Heart left ventricle (tissue), 16 donors: ENCODE measurements around the gene PRKRIP1. TPM values are rescaled to one million over a fixed set of nuclear protein-coding genes. Genes with fewer than 3 reads are reported as not detected.

Source experiments
- ATAC-seq, 4 donors: fragments of 200-7000 bp; cut with Tn5 transposase; one replicate each; pipeline ENCODE4 v1.9.1; 2020 to 2022; ENCODE audit warnings: moderate library complexity in 4 of 4, mild to moderate bottlenecking in 3 of 4, moderate number of reproducible peaks in 1 of 4
- DNase-seq, 5 donors: peaks; one replicate each; pipeline ENCODE4 v3.0.0-alpha.2; 2020
- H3K27ac ChIP-seq, 12 donors: fragments of 200-600 bp; sonication (generic) in 4 of 12; one replicate each; pipeline versions ENCODE4 v1.5.0 to v1.8.0; 2016 to 2022; ENCODE audit warnings: mild to moderate bottlenecking in 2 of 12
- H3K27me3 ChIP-seq, 9 donors: fragments of 200-600 bp; sonication (generic) in 2 of 9; one replicate each; pipeline versions ENCODE4 v1.5.1 to v1.8.0; 2016 to 2022; ENCODE audit warnings: mild to moderate bottlenecking in 3 of 9
- H3K36me3 ChIP-seq, 9 donors: fragments of 200-600 bp; sonication (generic) in 2 of 9; one replicate each; pipeline versions ENCODE4 v1.5.0 to v1.8.0; 2018 to 2022; ENCODE audit warnings: mild to moderate bottlenecking in 2 of 9
- H3K4me1 ChIP-seq, 12 donors: fragments of 200-600 bp; sonication (generic) in 4 of 12; one replicate each; pipeline versions ENCODE4 v1.5.0 to v1.8.0; 2016 to 2022; ENCODE audit warnings: mild to moderate bottlenecking in 3 of 12
- H3K4me3 ChIP-seq, 12 donors: fragments of 200-600 bp; sonication (generic) in 4 of 12; one replicate each; pipeline versions ENCODE4 v1.5.0 to v1.8.0; 2017 to 2022; ENCODE audit warnings: mild to moderate bottlenecking in 9 of 12, moderate library complexity in 4 of 12
- H3K9me3 ChIP-seq, 12 donors: fragments of 200-600 bp; sonication (generic) in 4 of 12; one replicate each; pipeline versions ENCODE4 v1.5.0 to v1.8.0; 2016 to 2022; ENCODE audit warnings: mild to moderate bottlenecking in 1 of 12
- POLR2A ChIP-seq, 2 donors: fragments of 450-650 bp; IDR thresholded peaks; one replicate each; pipeline ENCODE4 v1.6.1; 2017; ENCODE audit warnings: antibody characterized with exemption in 2 of 2, mild to moderate bottlenecking in 2 of 2, moderate library complexity in 2 of 2
- WGBS, 4 donors: extraction: QIAGEN DNeasy Blood & Tissue Kit in 2 of 4; methylation state at CpG; one replicate each; pipeline versions ENCODE4 v1.1.5 to v1.1.7; 2013 to 2018; 5-methylcytosine and 5-hydroxymethylcytosine counted together
- intact Hi-C, 10 donors: fragments of 100-400 bp; cut with DNase I; formaldehyde crosslinking; loops; one replicate each; pipeline versions ENCODE4 v1.11.1 to v1.14.2; 2022
- polyA plus RNA-seq, 2 donors: library from polyadenylated mRNA; stranded (reverse); fragments of 200-250 nt; gene quantifications; one replicate each; pipeline ENCODE4 v1.2.3, GENCODE V29; 2013
- total RNA-seq, 9 donors: library from RNA; depleted of rRNA in 2 of 9; stranded (reverse); fragments of >200 nt in 2 of 9; fragmentation: NEBNext Ultra II Directional in 3 of 9; extraction: Animal tissue kit (Norgen Biotek cat#: 25700) in 3 of 9; gene quantifications; one replicate each; pipeline versions ENCODE4 v1.1.0 to v1.2.4, GENCODE V29; 2016 to 2023
- TF ChIP-seq, protein P1 (sequence below), 12 donors: fragments of 200-600 bp; sonication (generic) in 4 of 12; IDR thresholded peaks; one replicate each; pipeline versions ENCODE4 v1.5.0 to v1.8.0; 2018 to 2022; ENCODE audit warnings: antibody characterized with exemption in 12 of 12, mild to moderate bottlenecking in 5 of 12
- donor health status: ischemic (EF 13 %, LVEDD 7.1; RV severe dilation, severe dysfunction).
- donor health status: healthy with polysubstance abuse.
- donor health status: DM: no; HTN: yes; CAD: no.
- donor health status: DM: no; HTN: no; CAD: no.
- donor health status: ischemic (EF 25% LVEDD 6.9; RV normal size, moderate dysfunction).
- donor health status: ischemic (EF 25% LVEDD 5.7; RV mildly dilated, moderate dysfunction).
- donor health status: healthy.
- donor health status: DM: yes; HTN: yes; CAD: no.
- donor health status: ischemic (EF 35%, LVEDD 5.7; RV mildly dilated, moderate dysfunction).
- donor health status: nonischemic (EF 11% LVEDD 7.7; RV severe dilation, severe dysfunction).
- donor health status: DM: yes; HTN: yes; CAD: no.
- donor health status: PGD.
- donor health status: ischemic (EF 29% LVEDD 5.4; RV normal size, mild dysfunction).
- donor health status: nonischemic (EF 23%, LVEDD 6.1; RV moderate dilation, normal function).

PRKRIP1 gene
- total and polyA plus RNA-seq, 11 donors = 7.4 to 15.2 (median 11.7) TPM

DNA sequence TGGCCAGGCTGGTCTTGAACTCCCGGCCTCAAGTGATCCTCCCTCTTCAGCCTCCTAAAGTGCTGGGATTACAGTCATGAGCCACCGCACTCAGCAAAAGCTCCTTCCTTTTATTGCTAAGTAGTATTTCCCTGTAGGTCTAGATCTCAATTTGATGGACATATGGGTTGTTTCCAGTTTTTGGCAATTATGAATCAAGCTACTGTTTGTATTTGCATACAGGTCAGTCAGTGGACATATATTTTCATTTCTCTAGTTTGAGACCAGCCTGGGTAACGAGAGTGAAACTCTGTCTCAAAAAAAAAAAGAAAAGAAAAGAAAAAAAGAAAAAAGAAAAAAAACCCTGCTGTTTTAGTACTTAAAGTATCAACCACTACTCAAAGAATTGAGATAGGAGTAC, 6.4 kb upstream of the PRKRIP1 start:
- Histone ChIP-seq H3K36me3 (peaks cover 0 to 38% (median 25%) of the 10 kb centered on the region in 9 donors), H3K4me1 (peaks cover 0 to 6% (median 0%) of the 10 kb centered on the region in 12 donors), H3K4me3 (no peak overlapping the region), H3K27ac (no peak overlapping the region), H3K27me3 (no peaks in the 10 kb centered on the region), H3K9me3 (no peaks in the 10 kb centered on the region)
- ATAC-seq (no peak), DNase-seq (no peak)
- intact Hi-C loops = loop anchor here (1.0 to 5.0 kb wide), 6 partner anchors 103 to 848 kb away; partner anchors contain the start of gene SH2B2 (in 1 of the 10)
- TF ChIP-seq, protein P1, sequence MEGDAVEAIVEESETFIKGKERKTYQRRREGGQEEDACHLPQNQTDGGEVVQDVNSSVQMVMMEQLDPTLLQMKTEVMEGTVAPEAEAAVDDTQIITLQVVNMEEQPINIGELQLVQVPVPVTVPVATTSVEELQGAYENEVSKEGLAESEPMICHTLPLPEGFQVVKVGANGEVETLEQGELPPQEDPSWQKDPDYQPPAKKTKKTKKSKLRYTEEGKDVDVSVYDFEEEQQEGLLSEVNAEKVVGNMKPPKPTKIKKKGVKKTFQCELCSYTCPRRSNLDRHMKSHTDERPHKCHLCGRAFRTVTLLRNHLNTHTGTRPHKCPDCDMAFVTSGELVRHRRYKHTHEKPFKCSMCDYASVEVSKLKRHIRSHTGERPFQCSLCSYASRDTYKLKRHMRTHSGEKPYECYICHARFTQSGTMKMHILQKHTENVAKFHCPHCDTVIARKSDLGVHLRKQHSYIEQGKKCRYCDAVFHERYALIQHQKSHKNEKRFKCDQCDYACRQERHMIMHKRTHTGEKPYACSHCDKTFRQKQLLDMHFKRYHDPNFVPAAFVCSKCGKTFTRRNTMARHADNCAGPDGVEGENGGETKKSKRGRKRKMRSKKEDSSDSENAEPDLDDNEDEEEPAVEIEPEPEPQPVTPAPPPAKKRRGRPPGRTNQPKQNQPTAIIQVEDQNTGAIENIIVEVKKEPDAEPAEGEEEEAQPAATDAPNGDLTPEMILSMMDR (IDR thresholded peaks at IDR 0.05) = no peak
- no peak for TF ChIP-seq POLR2A (IDR thresholded peaks at IDR 0.05)
- WGBS, 4 donors = 89 to 93% (median 90%) methylated on average over 3 of the region's 3 CpGs

- TF ChIP-seq, protein P1 (IDR thresholded peaks at IDR 0.05) = peak; percentile 85 to 95 (median 91)
- TF ChIP-seq POLR2A (IDR thresholded peaks at IDR 0.05) = no peak
- Histone ChIP-seq H3K4me1 (peaks cover 0 to 11% (median 4%) of the 10 kb centered on the region in 12 donors), H3K27ac (no peak overlapping the region), H3K9me3 (no peaks in the 10 kb centered on the region), H3K36me3 (peaks cover 0 to 33% (median 24%) of the 10 kb centered on the region in 9 donors), H3K4me3 (no peak overlapping the region), H3K27me3 (no peaks in the 10 kb centered on the region)
- ATAC-seq (peak; percentile 51 to 85 (median 82)), DNase-seq (peak; percentile 76 to 90 (median 82))
- intact Hi-C loops = loop anchor here in 9 of 10 donors (1.0 to 5.0 kb wide), 4 partner anchors 104 to 844 kb away; partner anchors contain the start of gene SH2B2 (in 1 of the 9)
- 65 to 73% (median 70%) methylated on average over 11 to 12 of the region's 12 CpGs for WGBS, 4 donors
Observed at GRCh38 chr7:102390697-102391484, 5.3 kb upstream of the PRKRIP1 start.

DNA sequence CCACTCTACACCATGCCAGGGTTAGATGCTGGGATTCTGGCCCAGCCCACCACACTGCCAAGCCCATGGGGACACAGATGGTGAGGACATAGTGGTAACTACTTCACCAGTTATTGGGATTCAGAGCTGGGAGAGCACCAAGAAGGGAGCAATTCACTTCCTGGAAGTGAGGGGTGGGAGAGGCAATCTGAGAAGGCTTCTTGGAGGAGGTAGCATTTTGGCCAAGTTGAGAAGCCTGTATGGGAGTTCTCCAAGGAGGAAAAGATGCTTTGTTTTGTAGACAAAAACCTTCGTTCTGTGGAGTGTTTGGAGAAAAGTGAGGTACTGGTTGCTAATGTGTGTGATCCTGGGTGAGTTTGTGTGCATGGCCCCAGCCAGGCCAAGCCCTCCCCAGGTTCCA, 3.8 kb upstream of the PRKRIP1 start:
- no peaks in the 10 kb centered on the region for H3K27me3 ChIP-seq
- no peak for ATAC-seq
- DNase-seq = no peak
- H3K9me3 ChIP-seq = no peaks in the 10 kb centered on the region
- WGBS, 4 donors = 77 to 95% (median 93%) methylated on average over 1 of the region's 1 CpG
- H3K4me3 ChIP-seq = no peak overlapping the region
- intact Hi-C loops = loop anchor here in 1 of 10 donors (2.0 to 5.0 kb wide), 2 partner anchors 114 to 845 kb away; no protein-coding TSS in a partner anchor
- no peak for TF ChIP-seq POLR2A (IDR thresholded peaks at IDR 0.05)
- TF ChIP-seq, protein P1 (IDR thresholded peaks at IDR 0.05) = no peak
- H3K36me3 ChIP-seq = peaks cover 0 to 24% (median 13%) of the 10 kb centered on the region in 9 donors
- H3K4me1 ChIP-seq = peaks cover 0 to 16% (median 8%) of the 10 kb centered on the region in 12 donors
- no peak overlapping the region for H3K27ac ChIP-seq

- no peak overlapping the region for H3K27ac ChIP-seq
- no peak overlapping the region for H3K4me3 ChIP-seq
- peaks cover 0 to 21% (median 10%) of the 10 kb centered on the region in 12 donors for H3K4me1 ChIP-seq
- H3K36me3 ChIP-seq = peaks cover 0 to 24% (median 13%) of the 10 kb centered on the region in 9 donors
- 82 to 87% (median 86%) methylated on average over 9 of the region's 9 CpGs for WGBS, 4 donors
- no peaks in the 10 kb centered on the region for H3K27me3 ChIP-seq
- TF ChIP-seq POLR2A (IDR thresholded peaks at IDR 0.05) = no peak
- TF ChIP-seq, protein P1 (IDR thresholded peaks at IDR 0.05) = no peak
- no peaks in the 10 kb centered on the region for H3K9me3 ChIP-seq
- no peak for ATAC-seq
- intact Hi-C loops = loop anchor here in 1 of 10 donors (2.0 to 5.0 kb wide), 2 partner anchors 115 to 846 kb away; no protein-coding TSS in a partner anchor
- no peak for DNase-seq
Observed at GRCh38 chr7:102393467-102393866, 2.7 kb upstream of the PRKRIP1 start.
